ENCODE measurements around the gene PRKCA.
"Not testable (repeated sequence)": the region's sequence is repeated elsewhere in the genome, so short reads cannot be mapped to it uniquely, and the experiment has no call there.

The PRKCA gene

GRCh38 chr17:66355510-66355909 lies 53.1 kb downstream of the PRKCA start:
- no peak for DNase-seq

DNA sequence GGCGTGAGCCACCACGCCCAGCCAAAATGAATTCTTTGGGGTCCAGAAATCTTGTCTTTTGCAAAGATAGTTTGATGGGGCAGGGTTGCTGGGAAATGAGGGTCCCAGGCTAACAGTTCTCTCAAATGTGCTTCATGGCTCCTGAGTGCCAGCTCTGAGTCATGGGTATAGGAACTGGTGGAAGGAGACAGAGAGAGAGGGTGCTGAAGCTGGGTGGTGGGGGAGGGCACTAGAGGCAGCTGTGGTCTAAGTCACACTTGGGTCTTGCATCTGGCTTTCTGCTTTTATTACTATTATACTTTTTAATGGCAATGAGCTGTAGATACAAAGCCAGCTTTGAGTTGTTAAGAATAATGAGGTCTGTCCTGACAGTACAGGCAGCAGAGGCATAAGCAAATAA lies 54.6 kb downstream of the PRKCA start:
- no peak for DNase-seq

- DNase-seq: no peak
Measured at GRCh38 chr17:66359351-66359750, 56.9 kb downstream of the PRKCA start.

DNA sequence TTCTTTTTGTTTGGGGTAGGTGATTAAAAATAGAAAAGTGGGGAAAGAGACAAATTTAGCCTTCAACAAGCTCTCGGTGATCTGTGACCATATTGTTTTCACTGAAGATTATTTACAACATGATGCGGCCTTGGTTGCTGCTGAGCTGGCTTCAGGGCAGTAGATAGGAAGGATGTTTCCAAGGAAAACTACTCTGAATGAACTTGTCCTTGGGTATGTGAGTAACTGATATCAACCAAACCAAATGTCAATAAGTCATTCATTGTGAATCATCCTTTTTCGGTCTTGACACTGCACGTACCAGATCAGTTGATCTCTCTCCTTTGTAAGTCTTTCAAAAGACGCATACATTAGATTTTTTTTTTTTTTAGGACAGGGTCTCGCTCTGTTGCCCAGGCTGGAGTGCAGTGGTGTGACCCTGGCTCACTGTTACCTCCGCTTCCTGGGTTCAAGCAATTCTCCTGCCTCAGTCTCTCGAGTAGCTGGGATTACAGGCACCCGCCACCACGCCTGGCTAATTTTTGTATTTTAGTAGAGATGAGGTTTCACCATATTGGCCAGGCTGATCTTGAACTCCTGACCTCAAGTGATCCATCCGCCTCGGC lies 58.6 kb downstream of the PRKCA start:
- DNase-seq: not testable (repeated sequence)

DNA sequence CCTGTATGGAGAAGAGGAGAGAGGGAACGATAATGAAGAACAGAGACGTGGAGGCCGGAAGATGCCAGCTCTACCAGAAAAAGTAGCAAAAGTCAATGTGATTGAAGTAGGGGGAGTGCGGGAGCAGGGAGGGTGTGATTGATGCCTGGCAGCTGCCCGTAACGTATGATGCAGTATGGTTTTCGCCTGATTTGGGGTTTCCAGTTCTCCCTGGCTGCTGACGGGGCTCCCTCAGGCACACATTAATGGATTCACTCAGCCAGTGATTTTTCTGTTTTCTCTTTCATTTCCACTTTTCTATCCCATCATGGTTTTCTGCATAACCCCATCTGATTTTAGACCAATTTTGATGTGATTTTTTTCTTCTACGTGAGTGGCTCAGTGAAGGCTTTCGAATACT lies 62.1 kb downstream of the PRKCA start:
- DNase-seq: no peak

- no peak for DNase-seq
Measured at GRCh38 chr17:66364990-66365490, 62.6 kb downstream of the PRKCA start.

- DNase-seq: no peak
Measured at GRCh38 chr17:66365903-66366302, 63.5 kb downstream of the PRKCA start.

GRCh38 chr17:66367107-66367506 lies 64.7 kb downstream of the PRKCA start:
- DNase-seq: no peak

DNA sequence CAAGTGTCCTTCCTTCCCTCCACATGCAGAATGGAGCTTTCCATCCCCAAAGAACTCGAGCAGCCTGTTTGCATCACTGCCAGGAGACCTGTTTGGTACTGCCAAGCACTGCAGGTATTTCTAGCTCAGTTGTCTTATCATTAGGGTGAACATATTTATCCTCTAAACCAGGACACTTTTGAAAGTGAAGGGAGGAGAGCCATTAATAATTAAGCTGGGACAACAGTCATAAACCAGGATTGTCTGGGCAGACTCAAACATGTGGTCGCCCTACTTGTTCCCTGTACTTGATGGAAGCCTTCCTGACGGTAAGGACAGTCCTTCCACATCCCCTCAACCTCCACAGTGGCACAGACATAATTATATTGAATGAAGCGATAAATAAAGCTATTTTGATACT lies 67.4 kb downstream of the PRKCA start:
- DNase-seq: no peak

DNA sequence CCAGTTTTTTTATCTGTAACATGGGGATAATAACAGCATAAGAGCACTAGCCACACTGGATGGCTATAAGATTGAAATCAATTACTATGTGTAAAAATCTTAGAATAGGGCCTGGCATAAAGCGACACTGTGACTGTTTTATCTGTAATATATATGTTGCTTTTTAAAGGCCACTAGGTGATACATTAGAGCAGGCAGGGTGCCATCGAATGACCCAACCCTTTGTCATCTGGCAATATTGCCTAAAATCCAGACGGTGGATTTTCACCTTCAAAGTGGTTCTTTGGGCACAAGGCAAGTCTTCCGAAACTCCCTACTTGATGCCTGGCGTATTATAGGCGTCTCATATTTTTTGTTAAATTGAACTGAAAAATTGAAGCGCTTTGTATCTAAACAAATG lies 69.1 kb downstream of the PRKCA start:
- no peak for DNase-seq

DNA sequence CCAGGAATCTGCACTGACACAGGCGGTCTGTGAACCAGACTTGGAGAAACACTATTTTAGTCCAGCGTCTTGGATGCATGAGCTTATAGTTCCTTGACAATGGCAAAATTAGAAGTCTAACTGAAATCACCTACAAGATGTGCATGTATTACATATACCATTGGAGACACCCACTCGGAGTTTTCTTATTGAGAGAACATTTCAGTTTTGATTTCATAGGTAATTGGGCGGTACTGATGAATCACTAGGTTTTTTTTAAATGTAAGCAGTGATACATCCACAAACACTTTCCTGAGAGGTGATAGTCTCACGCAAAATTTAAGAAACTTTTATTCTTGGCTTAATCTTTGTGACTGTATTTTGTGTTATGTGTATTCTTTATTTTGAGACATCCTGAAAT lies 69.8 kb downstream of the PRKCA start:
- DNase-seq: no peak

DNA sequence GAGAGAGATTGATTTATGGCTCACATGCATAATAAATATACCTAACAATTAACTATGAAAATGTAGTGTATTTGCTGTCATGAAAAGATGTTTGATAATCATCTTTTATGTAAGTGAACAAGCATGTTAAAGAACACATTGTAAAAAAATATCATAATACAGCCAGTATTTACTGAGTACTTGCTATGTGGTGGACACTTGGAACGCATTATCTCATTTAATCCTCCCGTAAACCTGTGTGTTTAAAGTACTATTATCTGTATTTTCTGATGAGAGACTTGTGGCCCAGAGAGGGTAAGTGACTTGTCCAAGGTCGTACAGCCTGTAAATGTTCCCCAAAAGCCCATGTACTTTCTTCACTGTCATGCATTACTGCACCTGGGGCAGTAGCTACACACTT lies 70.7 kb downstream of the PRKCA start:
- no peak for DNase-seq

- DNase-seq: peak in 1 of 2 donors; percentile 26
Measured at GRCh38 chr17:66373944-66374817, 71.8 kb downstream of the PRKCA start.

GRCh38 chr17:66375121-66375520 lies 72.7 kb downstream of the PRKCA start:
- DNase-seq: no peak

- no peak for DNase-seq
Measured at GRCh38 chr17:66378296-66378695, 75.9 kb downstream of the PRKCA start.

DNA sequence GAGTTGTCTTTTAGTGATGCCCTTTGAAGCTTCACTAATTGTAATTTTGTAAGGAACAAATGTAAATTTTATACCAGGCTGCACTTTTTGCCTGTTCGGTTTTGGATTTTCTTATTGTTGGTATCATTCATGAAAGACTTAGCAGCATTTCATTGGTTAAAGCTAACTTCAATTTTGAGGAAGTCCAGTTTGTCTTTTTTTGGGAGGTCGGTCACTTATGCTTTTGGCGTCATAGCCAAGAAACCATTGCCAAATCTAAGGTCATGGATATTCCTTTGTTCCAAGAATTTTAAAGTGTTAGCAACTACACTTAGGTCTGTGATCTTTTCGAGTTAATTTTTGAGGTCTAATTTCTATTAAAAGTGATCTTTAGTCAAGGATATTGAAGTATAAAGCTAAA lies 77.1 kb downstream of the PRKCA start:
- no peak for DNase-seq

DNA sequence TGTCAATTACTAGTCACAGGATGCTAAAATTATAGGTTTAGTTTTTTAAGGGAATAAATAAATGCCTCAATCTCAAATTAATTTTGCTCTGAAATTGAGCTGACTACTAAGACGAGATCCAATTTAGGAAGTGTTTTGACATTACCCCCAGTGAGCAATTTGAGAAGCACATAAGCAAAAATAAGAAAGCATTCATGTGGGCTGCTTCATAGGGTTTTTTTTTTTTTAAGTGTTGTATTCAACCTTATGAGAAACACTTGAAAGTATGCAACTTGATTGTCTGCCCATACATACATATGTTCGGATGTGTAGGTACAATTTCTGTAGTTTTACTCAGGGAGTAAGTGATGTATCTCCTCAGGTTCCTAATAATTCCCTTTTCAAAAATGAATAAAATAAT lies 77.6 kb downstream of the PRKCA start:
- DNase-seq: no peak

GRCh38 chr17:66381701-66382362 lies 79.4 kb downstream of the PRKCA start:
- DNase-seq: no peak

GRCh38 chr17:66383333-66383732 lies 80.9 kb downstream of the PRKCA start:
- no peak for DNase-seq

DNA sequence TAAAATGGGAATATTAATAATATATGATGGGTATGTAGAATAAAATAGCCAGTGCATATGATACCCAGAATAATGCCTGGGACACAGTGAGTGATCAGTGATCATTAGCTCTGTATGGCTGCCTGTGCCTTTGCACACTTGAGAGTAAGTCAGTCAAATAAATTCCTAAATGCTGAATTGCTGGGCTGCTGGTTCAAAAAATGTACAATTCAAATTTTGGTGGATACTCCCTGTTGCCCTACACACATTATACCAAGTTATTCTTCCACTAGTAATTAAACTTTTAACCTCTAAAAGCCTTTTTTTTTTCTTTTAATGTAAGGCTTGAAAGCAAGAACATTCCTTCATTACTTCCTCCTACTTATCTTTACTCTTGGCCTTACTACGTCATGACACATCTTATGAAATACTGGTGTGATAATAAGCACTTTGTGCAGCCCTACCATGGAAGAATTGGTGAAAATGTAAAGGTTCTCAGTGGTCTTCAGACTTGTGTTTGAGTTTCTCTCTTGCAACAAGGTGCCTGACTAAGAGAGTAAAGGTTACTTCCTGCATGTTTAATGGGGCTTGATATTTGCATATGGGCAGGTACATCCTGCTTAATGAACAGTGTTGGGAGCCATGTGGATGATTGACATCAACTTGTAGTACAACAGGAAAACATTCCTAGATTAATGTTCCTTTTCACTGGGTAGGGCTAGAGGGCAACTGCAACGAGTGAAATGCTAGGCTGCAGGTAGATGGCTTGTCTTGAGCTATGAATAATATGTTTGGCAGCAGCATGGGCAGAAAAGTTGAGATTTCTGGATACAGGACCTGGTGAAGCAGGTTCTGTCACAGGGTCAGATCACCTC lies 84.3 kb downstream of the PRKCA start:
- DNase-seq: no peak

DNA sequence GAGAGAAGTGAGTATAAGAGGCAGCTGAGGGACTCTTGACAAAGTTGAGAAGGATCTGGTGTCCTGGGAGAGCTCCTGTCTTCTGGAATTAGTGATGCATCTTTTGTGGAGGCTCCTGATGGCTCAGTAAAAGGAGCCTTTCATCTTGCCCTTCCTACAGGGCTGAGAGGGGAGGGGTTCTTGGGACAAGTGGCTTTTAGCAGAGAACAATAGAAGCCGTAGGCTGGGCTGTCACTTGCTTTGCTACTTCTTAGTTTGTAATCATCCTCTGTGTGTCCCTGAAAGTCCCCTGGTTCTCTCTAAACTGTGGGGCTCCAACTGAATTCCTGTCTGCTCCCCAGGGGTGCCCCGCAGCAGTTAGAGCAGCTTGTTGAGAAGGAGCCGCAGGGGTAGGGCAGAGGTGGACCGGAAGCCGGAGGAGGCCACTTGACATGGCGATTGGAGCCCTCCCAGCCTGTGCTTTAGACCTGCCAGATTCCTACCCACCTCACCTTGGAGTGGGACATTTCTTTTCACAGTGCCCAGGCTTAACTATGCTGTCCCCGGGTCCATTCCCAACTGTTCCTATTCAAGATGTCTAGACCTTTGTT lies 85.1 kb downstream of the PRKCA start:
- DNase-seq: no peak

DNA sequence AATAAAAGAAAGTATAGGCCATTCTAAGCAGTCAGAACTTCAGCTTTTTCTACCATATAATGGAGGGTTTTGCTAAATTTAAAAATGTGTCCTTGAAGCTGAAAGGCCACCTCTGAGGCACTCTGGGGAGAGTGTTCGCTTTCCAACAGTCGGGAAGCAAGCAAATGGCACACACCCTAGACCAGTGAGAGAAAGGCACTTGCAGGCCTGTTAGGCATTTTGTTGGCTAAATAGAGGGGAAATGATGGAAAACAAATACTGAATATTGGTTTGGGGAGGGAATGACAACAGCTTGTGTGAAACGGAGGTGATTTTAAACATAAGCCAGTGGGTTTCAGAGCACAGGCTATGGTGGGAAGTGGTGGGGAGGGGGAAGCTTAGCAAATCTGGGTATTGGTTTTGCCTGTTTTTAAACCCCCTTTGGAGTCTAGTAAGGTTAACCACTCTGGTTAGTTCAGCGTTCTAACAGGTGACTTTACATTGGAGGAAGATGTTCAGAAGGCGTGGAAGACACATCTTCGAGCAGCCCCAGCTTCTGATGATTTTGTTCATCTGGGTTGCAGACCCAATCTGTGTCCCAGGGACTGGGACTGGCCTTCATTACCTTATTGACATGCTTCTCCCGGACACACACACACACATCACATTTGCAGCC lies 90.5 kb downstream of the PRKCA start:
- no peak for DNase-seq
